HG03097 (cell line): ENCODE results near the gene ZNF426.

Source experiments
- ATAC-seq: cut with Tn5 transposase; IDR thresholded peaks from one replicate; pipeline ENCODE4 v1.9.1; 2021; ENCODE audit not compliant: unreplicated experiment, low FRiP score

The ZNF426 gene

DNA sequence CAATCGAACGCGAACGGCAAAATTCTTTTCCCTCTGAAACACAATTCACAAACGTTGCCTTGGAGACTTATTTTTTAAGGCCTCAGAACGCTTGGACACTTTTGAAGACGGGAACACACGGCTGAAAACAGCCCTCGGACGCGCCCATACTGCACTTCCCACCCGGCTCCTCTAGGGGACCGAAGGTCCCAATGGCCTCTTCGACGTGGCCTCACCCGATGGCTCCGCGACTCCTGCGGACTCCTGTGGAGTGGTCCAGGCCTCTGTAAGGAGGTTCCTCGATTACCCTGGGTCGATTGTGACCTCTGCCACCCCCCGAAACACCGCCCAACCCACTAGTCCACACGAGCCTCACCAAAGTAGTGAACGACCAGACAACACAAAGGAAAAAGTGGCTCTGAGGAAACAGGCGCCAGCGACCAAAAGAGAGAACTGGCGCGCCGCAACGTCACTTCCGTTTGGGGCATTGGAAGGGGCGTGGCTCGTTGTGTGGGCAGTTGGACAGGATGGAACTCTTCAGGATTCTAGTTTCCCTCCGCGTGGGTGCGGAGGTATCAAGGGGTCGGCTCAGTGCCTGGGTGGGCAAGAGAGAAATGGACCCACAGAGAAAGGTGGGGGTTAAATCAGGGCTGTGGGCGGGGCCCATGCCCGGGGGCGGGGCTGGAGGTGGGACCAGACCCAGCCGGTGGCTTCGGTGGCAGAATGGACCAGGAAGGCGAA lies 40.1 kb downstream of the ZNF426 start, which contains the start of gene ZNF560:
TSS of gene ZNF560 (minus strand) at position 434 of the 720 bp plus-strand sequence. CDS start 23,303 bp downstream, outside the sequence.
- no peak for ATAC-seq

DNA sequence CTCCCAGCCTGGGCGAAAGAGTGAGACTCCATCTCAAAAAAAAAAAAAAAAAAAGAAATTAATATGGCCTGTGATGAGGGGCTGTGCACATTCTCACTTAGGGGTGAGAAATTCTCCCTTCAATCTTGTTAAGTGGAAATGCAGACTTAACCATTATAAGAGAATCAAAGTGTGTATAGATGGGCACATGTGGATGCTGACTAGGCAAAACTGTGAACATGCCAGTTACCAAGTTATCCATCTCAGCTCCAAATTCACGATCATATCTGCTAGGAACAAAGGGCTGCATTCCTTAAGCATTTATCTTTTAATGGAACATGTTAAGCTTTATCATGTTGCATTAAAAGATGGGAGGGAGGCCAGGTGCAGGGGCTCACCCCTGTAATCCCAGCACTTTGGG lies 44.3 kb downstream of the ZNF426 start:
- ATAC-seq, result no peak

DNA sequence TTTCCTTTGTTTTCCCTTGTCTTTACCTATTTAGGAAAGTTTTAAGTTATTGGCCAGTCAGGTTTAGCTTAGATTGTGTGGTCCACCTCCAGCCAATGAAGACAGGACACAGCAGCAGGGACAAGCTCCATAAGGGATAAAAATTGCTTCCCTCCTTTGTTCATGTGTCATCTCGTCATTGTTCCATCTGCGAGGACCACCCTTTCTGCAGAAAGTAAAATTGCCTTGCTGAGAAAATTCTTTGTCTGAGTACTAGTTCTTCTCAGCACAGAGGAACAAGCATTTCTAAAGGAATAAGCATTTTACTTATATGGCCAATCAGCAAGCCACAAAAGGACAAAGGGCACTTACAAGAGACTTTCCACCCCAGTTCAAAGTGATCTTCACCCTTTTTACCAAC lies 51.4 kb downstream of the ZNF426 start:
- ATAC-seq, result no peak

DNA sequence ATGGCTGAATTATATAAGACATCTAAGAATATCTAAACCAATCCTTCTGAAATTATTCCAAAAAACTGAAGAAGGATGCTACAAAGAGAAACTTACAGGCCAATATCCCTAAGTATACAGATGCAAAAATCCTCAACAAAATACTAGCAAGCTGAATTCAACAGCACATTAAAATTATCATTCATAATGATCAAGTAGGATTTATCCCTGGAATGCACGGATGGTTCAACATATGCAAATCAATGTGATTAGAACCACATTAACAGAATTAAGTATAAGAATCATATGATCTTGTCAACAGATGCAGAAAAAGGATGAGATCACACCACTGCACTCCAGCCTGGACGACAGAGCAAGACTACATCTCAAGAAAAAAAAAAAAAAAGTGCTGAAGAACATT lies 53.3 kb downstream of the ZNF426 start:
- no peak for ATAC-seq

DNA sequence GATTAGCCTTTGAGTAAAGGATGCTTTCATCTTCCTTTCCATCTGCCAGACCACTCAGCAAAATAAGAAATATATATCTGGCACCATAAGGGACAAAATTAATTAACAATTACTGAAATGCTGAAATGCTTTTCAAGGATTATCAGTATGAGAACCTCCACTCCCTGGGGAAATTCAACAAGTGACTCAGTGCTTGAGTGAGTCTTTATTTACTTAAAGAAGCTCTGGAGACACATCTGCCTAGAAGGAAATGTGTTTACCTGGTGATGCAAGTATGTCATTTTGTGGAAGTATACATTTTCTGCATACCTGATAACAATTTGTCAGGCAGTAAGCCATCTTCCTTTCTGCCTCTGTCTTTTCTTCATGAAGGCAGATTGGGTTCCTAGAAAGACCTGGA lies 63.5 kb downstream of the ZNF426 start:
- no peak for ATAC-seq
